Motor neuron (in vitro differentiated cells): Measurements from ENCODE around the gene CXCR4. TPM values are rescaled to one million over a fixed set of nuclear protein-coding genes. Genes with fewer than 3 reads are reported as not detected.
"Not testable (repeated sequence)": the region's sequence is repeated elsewhere in the genome, so short reads cannot be mapped to it uniquely, and the experiment has no call there.

Experiments
- ATAC-seq, 8 experiments: fragments of 200-7000 bp; cut with Tn5 transposase; replicated peaks in 6 of 8; 2 replicates each; pipeline ENCODE4 v1.8.0; 2021; ENCODE audit warnings: mild to moderate bottlenecking in 8 of 8, moderate library complexity in 8 of 8
- H3K27ac ChIP-seq, 2 donors: fragments of 250-450 bp; sonication (Bioruptor Pico); 2 replicates each; pipeline ENCODE4 v1.9.0; 2021; ENCODE audit warnings: antibody characterized with exemption in 2 of 2, mild to moderate bottlenecking in 2 of 2, moderate library complexity in 1 of 2
- H3K4me1 ChIP-seq, 2 donors: fragments of 250-450 bp; sonication (Bioruptor Pico); replicated peaks in 1 of 2; 2 replicates each; pipeline ENCODE4 v1.6.1; 2021; ENCODE audit warnings: antibody characterized with exemption in 2 of 2, mild to moderate bottlenecking in 2 of 2, moderate library complexity in 1 of 2
- H3K4me3 ChIP-seq, 5 donors: fragments of 250-450 bp; sonication (Bioruptor Pico); 2 replicates each; pipeline ENCODE4 v1.9.0; 2021; ENCODE audit warnings: antibody characterized with exemption in 5 of 5, mild to moderate bottlenecking in 5 of 5, moderate library complexity in 4 of 5
- WGBS, 10 experiments: fragments of 450-650 bp; shearing (Covaris generic); methylation state at CpG; one replicate each; pipeline ENCODE4 v1.0.0; 2022; 5-methylcytosine and 5-hydroxymethylcytosine counted together
- in situ Hi-C, 9 experiments: fragments of 400-800 bp; cut with MboI; loops; one replicate each; pipeline ENCODE4 v1.15.0; 2021; ENCODE audit warnings: low sequenced_read_pairs in 9 of 9, low pct_unique_long_range_greater_than_20kb in 2 of 9; ENCODE audit not compliant: unreplicated experiment in 9 of 9
- total RNA-seq, 8 experiments: library from RNA; unstranded; fragments of 300-600 nt; gene quantifications; 2 replicates each; pipeline versions ENCODE4 v1.2.3 to v1.2.4, GENCODE V29; 2022

The CXCR4 gene
- total RNA-seq, 8 experiments from 2014 or later: 0.36 to 112 (median 32.3) TPM

GRCh38 chr2:136108463-136108862 lies 9.5 kb downstream of the CXCR4 start:
- WGBS, 10 experiments: 5 to 100% (median 60%) methylated on average over 1 to 3 of the region's 3 CpGs; no CpG with 5 or more reads in 7 of the 10 experiments
- Histone ChIP-seq H3K4me3 (no peak overlapping the region), H3K4me1 (peaks cover 0 to 15% of the 10 kb centered on the region in 2 donors), H3K27ac (no peak overlapping the region)
- ATAC-seq: no peak
- in situ Hi-C loops: no loop called here

- ATAC-seq: no peak
- Histone ChIP-seq H3K27ac (no peak overlapping the region), H3K4me3 (no peak overlapping the region), H3K4me1 (peaks cover 0 to 9% of the 10 kb centered on the region in 2 donors)
- WGBS, 10 experiments: 20 to 82% (median 65%) methylated on average over 3 to 6 of the region's 6 CpGs; no CpG with 5 or more reads in 1 of the 10 experiments
- in situ Hi-C loops: no loop called here
Observed at GRCh38 chr2:136107051-136108033, 10.6 kb downstream of the CXCR4 start.

GRCh38 chr2:136106505-136106904 lies 11.4 kb downstream of the CXCR4 start:
- Histone ChIP-seq H3K4me1 (peaks cover 0 to 6% of the 10 kb centered on the region in 2 donors), H3K27ac (no peak overlapping the region), H3K4me3 (no peak overlapping the region)
- ATAC-seq: no peak
- in situ Hi-C loops: no loop called here
- WGBS, 10 experiments: 21 to 94% (median 69%) methylated on average over 1 to 7 of the region's 7 CpGs

GRCh38 chr2:136104977-136105376 lies 13.0 kb downstream of the CXCR4 start:
- Histone ChIP-seq H3K4me1 (peaks cover 0 to 6% of the 10 kb centered on the region in 2 donors), H3K4me3 (no peak overlapping the region), H3K27ac (no peak overlapping the region)
- 30 to 100% (median 91%) methylated on average over 2 to 3 of the region's 3 CpGs; no CpG with 5 or more reads in 4 of the 10 experiments for WGBS, 10 experiments
- in situ Hi-C loops: no loop called here
- peak in 1 of 8 experiments; percentile 52 for ATAC-seq

- Histone ChIP-seq H3K27ac (no peak overlapping the region), H3K4me3 (no peak overlapping the region), H3K4me1 (no peaks in the 10 kb centered on the region)
- 38 to 100% (median 72%) methylated on average over 1 of the region's 2 CpGs; no CpG with 5 or more reads in 6 of the 10 experiments for WGBS, 10 experiments
- no peak for ATAC-seq
- in situ Hi-C loops: no loop called here
Observed at GRCh38 chr2:136101042-136101441, 16.9 kb downstream of the CXCR4 start.

- Histone ChIP-seq H3K27ac (no peak overlapping the region), H3K4me3 (no peak overlapping the region), H3K4me1 (peaks cover 2 to 6% of the 10 kb centered on the region in 2 donors)
- 52 to 90% (median 75%) methylated on average over 2 to 4 of the region's 4 CpGs; no CpG with 5 or more reads in 2 of the 10 experiments for WGBS, 10 experiments
- in situ Hi-C loops: no loop called here
- no peak for ATAC-seq
Observed at GRCh38 chr2:136098441-136098840, 19.5 kb downstream of the CXCR4 start.

GRCh38 chr2:136093583-136093982 lies 24.4 kb downstream of the CXCR4 start:
- 0 to 80% (median 29%) methylated on average over 1 to 3 of the region's 3 CpGs; no CpG with 5 or more reads in 3 of the 10 experiments for WGBS, 10 experiments
- Histone ChIP-seq H3K4me3 (no peak overlapping the region), H3K27ac (no peak overlapping the region), H3K4me1 (peaks cover 2 to 6% of the 10 kb centered on the region in 2 donors)
- peak in 1 of 8 experiments; percentile 65 for ATAC-seq
- in situ Hi-C loops: no loop called here

- in situ Hi-C loops: no loop called here
- Histone ChIP-seq H3K27ac (no peak overlapping the region), H3K4me1 (peaks cover 2 to 6% of the 10 kb centered on the region in 2 donors), H3K4me3 (no peak overlapping the region)
- 0 to 83% (median 62%) methylated on average over 1 of the region's 1 CpG; no CpG with 5 or more reads in 2 of the 10 experiments for WGBS, 10 experiments
- ATAC-seq: no peak
Observed at GRCh38 chr2:136091899-136092298, 26.1 kb downstream of the CXCR4 start.

- H3K4me1 ChIP-seq, H3K27ac ChIP-seq, H3K4me3 ChIP-seq, in situ Hi-C loops, ATAC-seq: not testable (repeated sequence)
- WGBS, 10 experiments: 100% methylated on average over 2 of the region's 43 CpGs; no CpG with 5 or more reads in 9 of the 10 experiments
Observed at GRCh38 chr2:136087901-136088460, 30.0 kb downstream of the CXCR4 start.

- in situ Hi-C loops: no loop called here
- peak in 1 of 8 experiments; percentile 7 for ATAC-seq
Observed at GRCh38 chr2:136086253-136087016, 31.5 kb downstream of the CXCR4 start.

GRCh38 chr2:136085453-136086209 lies 32.3 kb downstream of the CXCR4 start:
- WGBS, 10 experiments: 6 to 66% (median 24%) methylated on average over 1 to 4 of the region's 4 CpGs; no CpG with 5 or more reads in 4 of the 10 experiments
- H3K4me3 ChIP-seq: no peak overlapping the region
- in situ Hi-C loops: no loop called here
- ATAC-seq: peak in 3 of 8 experiments; percentile 50 to 83 (median 60)
- H3K4me1 ChIP-seq: no peaks in the 10 kb centered on the region
- no peak overlapping the region for H3K27ac ChIP-seq

More at GRCh38 chr2:136086253-136087016, 31.5 kb downstream of the CXCR4 start:
- WGBS, 10 experiments: 10 to 100% (median 80%) methylated on average over 1 to 4 of the region's 4 CpGs; no CpG with 5 or more reads in 2 of the 10 experiments
- no peak overlapping the region for H3K4me3 ChIP-seq
- H3K27ac ChIP-seq: no peak overlapping the region
- H3K4me1 ChIP-seq: no peaks in the 10 kb centered on the region

- in situ Hi-C loops: no loop called here
- H3K27ac ChIP-seq: no peak overlapping the region
- 20 to 60% (median 40%) methylated on average over 1 to 2 of the region's 3 CpGs; no CpG with 5 or more reads in 4 of the 10 experiments for WGBS, 10 experiments
- H3K4me1 ChIP-seq: no peaks in the 10 kb centered on the region
- H3K4me3 ChIP-seq: no peak overlapping the region
- ATAC-seq: no peak
Observed at GRCh38 chr2:136081582-136082210, 36.3 kb downstream of the CXCR4 start.
